Parathyroid adenoma (tissue), 2 donors: ENCODE measurements around the gene ITPR3.

Experiments used
- H2AFZ ChIP-seq: fragments of 300-600 bp; sonication (generic); one replicate; pipeline ENCODE4 v1.7.0; 2017; ENCODE audit warnings: antibody characterized with exemption, mild to moderate bottlenecking
- H3K27ac ChIP-seq: fragments of 300-600 bp; sonication (generic); one replicate; pipeline ENCODE4 v1.7.0; 2017
- H3K27me3 ChIP-seq: fragments of 300-600 bp; sonication (generic); one replicate; pipeline ENCODE4 v1.7.0; 2017; ENCODE audit warnings: low read length; ENCODE audit not compliant: control insufficient read depth, insufficient read depth
- H3K36me3 ChIP-seq: fragments of 300-600 bp; sonication (generic); one replicate; pipeline ENCODE4 v1.7.0; 2017; ENCODE audit warnings: low read length; ENCODE audit not compliant: control insufficient read depth, insufficient read depth
- H3K4me1 ChIP-seq: fragments of 300-600 bp; sonication (generic); one replicate; pipeline ENCODE4 v1.7.0; 2017; ENCODE audit warnings: control low read depth
- H3K4me2 ChIP-seq: fragments of 300-600 bp; sonication (generic); one replicate; pipeline ENCODE4 v1.7.0; 2017; ENCODE audit warnings: low read length
- H3K4me3 ChIP-seq: fragments of 300-600 bp; sonication (generic); one replicate; pipeline ENCODE4 v1.7.0; 2017; ENCODE audit warnings: low read depth, low read length
- H3K79me2 ChIP-seq: fragments of 300-600 bp; sonication (generic); one replicate; pipeline ENCODE4 v1.7.0; 2017; ENCODE audit warnings: control low read depth
- H3K9ac ChIP-seq: fragments of 300-600 bp; sonication (generic); one replicate; pipeline ENCODE4 v1.7.0; 2017; ENCODE audit warnings: mild to moderate bottlenecking
- H3K9me3 ChIP-seq: fragments of 300-600 bp; sonication (generic); one replicate; pipeline ENCODE4 v1.7.0; 2017; ENCODE audit warnings: low read length; ENCODE audit not compliant: control insufficient read depth
- TF ChIP-seq, protein P1 (sequence below): fragments of 300-600 bp; sonication (generic); IDR thresholded peaks from one replicate; pipeline ENCODE4 v1.7.0; 2017; ENCODE audit warnings: antibody characterized with exemption, mild to moderate bottlenecking
- donor health status: primary hyperparathyroidism.

Gene ITPR3

DNA sequence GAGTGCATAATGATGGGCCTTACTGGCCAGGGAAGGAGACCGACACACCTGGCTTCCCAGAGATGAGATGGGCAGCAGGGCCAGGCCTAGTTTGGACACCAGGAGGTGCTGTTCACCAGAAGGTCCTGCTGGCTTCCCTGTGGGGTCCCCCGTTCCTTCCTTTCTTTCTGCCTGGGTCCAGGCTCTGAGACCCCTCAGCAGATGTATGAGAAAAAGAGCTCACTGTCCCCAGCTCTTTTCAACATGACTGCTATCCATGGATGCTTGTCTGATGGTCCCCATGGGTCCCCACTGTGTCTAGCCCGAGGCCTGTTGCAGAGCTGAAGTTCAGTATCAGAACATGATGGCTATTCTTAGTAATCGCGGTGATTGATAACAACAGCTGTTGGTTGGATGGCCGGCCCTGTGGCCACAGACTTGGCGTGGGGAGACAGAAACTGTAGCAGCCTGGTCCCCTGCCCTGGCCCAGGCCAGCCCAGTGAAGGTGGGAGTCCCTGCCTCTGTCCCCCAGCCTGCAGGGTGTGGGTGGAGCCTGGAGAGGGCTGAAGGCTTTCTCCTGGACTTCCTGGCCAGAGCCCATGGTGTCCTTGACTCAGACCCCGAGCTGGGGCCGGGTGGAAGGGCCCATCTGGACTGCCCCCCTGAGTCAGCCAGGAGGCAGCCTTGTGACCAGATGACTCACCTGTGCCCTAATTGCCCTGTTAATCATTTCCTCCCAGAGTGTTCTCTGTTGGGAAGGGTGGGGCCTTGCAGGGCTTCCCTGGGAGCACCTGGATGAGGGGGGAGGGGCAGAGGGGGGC, 31.2 kb upstream of the ITPR3 start:
- TF ChIP-seq, protein P1, sequence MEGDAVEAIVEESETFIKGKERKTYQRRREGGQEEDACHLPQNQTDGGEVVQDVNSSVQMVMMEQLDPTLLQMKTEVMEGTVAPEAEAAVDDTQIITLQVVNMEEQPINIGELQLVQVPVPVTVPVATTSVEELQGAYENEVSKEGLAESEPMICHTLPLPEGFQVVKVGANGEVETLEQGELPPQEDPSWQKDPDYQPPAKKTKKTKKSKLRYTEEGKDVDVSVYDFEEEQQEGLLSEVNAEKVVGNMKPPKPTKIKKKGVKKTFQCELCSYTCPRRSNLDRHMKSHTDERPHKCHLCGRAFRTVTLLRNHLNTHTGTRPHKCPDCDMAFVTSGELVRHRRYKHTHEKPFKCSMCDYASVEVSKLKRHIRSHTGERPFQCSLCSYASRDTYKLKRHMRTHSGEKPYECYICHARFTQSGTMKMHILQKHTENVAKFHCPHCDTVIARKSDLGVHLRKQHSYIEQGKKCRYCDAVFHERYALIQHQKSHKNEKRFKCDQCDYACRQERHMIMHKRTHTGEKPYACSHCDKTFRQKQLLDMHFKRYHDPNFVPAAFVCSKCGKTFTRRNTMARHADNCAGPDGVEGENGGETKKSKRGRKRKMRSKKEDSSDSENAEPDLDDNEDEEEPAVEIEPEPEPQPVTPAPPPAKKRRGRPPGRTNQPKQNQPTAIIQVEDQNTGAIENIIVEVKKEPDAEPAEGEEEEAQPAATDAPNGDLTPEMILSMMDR = peak; percentile 57
- peak overlapping the region; percentile 29 for H3K27ac ChIP-seq
- no peaks in the 10 kb centered on the region for H3K27me3 ChIP-seq
- H3K4me3 ChIP-seq = no peak overlapping the region
- no peaks in the 10 kb centered on the region for H3K9me3 ChIP-seq
- no peaks in the 10 kb centered on the region for H3K79me2 ChIP-seq
- no peak overlapping the region for H3K9ac ChIP-seq
- no peak overlapping the region for H3K4me2 ChIP-seq
- H2AFZ ChIP-seq = peak overlapping the region; percentile 8
- H3K36me3 ChIP-seq = no peaks in the 10 kb centered on the region
- H3K4me1 ChIP-seq = no peaks in the 10 kb centered on the region

DNA sequence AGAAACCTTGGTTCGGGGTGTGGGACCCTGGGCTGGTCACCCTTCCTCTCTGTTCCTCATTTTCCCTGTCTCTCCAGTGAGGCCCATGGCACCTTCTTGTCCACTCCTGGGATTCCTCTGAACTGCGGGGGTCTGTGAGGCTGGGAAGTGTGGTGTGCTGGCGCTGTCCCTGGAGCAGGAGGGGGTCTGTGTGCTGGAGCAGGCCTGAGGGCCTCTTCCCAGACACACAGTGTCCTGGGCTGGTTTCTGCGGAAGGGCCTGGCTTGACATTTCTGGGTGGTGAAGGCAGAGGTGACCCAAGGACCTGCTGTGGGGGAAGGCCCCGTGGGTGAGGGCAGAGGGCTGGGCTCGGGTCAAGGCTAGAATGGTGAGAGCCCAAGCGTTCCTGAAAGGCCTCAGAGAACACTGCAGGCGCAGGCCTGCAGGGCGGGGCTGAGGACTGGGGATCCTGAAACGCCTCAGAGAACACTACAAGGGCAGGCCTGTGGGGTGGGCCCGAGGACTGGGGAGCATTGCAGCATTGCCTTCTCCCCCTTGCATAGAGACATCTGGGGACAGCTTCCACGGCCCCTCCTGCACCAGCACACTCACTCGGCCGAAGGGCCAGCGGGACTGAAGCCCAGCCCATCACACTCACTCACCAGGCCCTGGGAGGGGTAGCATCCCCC, 30.5 kb upstream of the ITPR3 start:
- TF ChIP-seq, protein P1 = no peak
- Histone ChIP-seq H3K27ac (no peak overlapping the region), H2AFZ (no peak overlapping the region), H3K9ac (no peak overlapping the region), H3K4me2 (no peak overlapping the region), H3K79me2 (no peaks in the 10 kb centered on the region), H3K4me3 (no peak overlapping the region), H3K36me3 (no peaks in the 10 kb centered on the region), H3K9me3 (no peaks in the 10 kb centered on the region), H3K4me1 (no peaks in the 10 kb centered on the region), H3K27me3 (no peaks in the 10 kb centered on the region)

DNA sequence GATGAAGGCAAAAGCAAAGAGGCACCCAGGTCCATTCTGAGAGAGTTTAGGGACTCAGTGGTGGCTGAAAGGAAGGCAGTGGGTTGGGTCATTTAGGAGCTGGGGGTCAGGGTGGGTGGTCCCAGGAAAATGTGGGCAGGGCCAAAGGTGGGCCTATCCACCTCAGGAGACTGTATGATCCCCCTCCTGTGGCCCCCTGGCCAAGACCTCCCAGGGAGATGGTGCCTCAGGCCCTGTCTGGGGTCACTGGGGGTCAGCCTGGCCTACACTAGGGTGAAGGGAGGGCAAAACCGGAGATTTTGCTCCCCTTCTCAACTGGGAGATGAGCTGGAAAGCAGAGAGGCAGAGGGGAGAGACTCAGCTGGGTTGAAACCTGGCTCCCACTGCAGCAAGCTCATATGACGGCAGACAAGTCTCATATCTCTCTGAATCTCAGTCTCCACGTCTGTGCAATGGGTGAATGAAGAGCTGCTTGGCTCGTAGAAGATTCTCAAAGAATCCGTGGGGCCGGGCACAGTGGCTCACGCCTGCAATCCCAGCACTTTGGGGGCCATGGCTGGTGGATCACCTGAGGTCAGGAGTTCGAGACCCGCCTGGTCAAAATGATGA, 29.6 kb upstream of the ITPR3 start:
- Histone ChIP-seq H3K36me3 (no peaks in the 10 kb centered on the region), H3K9ac (no peak overlapping the region), H3K4me1 (no peaks in the 10 kb centered on the region), H3K27ac (no peak overlapping the region), H3K9me3 (no peaks in the 10 kb centered on the region), H3K4me3 (no peak overlapping the region), H3K27me3 (no peaks in the 10 kb centered on the region), H2AFZ (no peak overlapping the region), H3K4me2 (no peak overlapping the region), H3K79me2 (no peaks in the 10 kb centered on the region)
- TF ChIP-seq, protein P1 = no peak

DNA sequence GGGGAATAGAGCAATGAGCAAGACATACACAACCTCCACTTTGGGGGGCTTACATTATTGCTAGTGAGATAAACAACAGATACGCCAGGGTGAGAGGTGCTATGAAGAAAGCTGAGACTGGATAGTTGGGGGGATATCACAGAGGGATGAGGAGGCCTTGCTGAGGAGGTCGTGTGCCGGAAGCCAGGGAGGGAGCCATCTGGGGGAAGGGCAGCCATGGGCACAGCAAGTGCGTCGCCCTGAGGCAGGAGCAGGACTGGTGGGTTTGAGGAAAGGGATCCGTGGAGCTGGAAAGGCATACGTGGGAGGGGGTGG, 28.9 kb upstream of the ITPR3 start:
- no peak overlapping the region for H3K4me2 ChIP-seq
- TF ChIP-seq, protein P1 = no peak
- no peaks in the 10 kb centered on the region for H3K27me3 ChIP-seq
- no peak overlapping the region for H2AFZ ChIP-seq
- no peaks in the 10 kb centered on the region for H3K9me3 ChIP-seq
- no peaks in the 10 kb centered on the region for H3K36me3 ChIP-seq
- no peaks in the 10 kb centered on the region for H3K4me1 ChIP-seq
- H3K9ac ChIP-seq = no peak overlapping the region
- H3K27ac ChIP-seq = no peak overlapping the region
- H3K79me2 ChIP-seq = no peaks in the 10 kb centered on the region
- H3K4me3 ChIP-seq = no peak overlapping the region
